ENCODE measurements around the gene ZFHX3.

Gene ZFHX3

GRCh38 chr16:72934636-72935403, 113.1 kb downstream of the ZFHX3 start:
- no peak for DNase-seq (ENCODE audit: low read depth, low spot score)

- no peak for DNase-seq (ENCODE audit: low read depth, low spot score)
Observed at GRCh38 chr16:72932677-72933335, 115.1 kb downstream of the ZFHX3 start.

GRCh38 chr16:72932050-72932449, 115.9 kb downstream of the ZFHX3 start:
- no peak for DNase-seq (ENCODE audit: low read depth, low spot score)

- no peak for DNase-seq (ENCODE audit: low read depth, low spot score)
Observed at GRCh38 chr16:72930396-72930795, 117.5 kb downstream of the ZFHX3 start.

- DNase-seq (ENCODE audit: low read depth, low spot score): no peak
Observed at GRCh38 chr16:72928090-72928981, 119.6 kb downstream of the ZFHX3 start.

GRCh38 chr16:72927199-72928089, 120.5 kb downstream of the ZFHX3 start:
- peak; percentile 89 for DNase-seq (ENCODE audit: low read depth, low spot score)

GRCh38 chr16:72926177-72927070, 121.5 kb downstream of the ZFHX3 start:
- DNase-seq (ENCODE audit: low read depth, low spot score): no peak

- DNase-seq (ENCODE audit: low read depth, low spot score): no peak
Observed at GRCh38 chr16:72925631-72925979, 122.3 kb downstream of the ZFHX3 start.

- DNase-seq (ENCODE audit: low read depth, low spot score): no peak
Observed at GRCh38 chr16:72924927-72925630, 122.8 kb downstream of the ZFHX3 start.

GRCh38 chr16:72924537-72924926, 123.4 kb downstream of the ZFHX3 start:
- DNase-seq (ENCODE audit: low read depth, low spot score): no peak

GRCh38 chr16:72923757-72924156, 124.2 kb downstream of the ZFHX3 start:
- DNase-seq (ENCODE audit: low read depth, low spot score): no peak

GRCh38 chr16:72922714-72923113, 125.2 kb downstream of the ZFHX3 start:
- DNase-seq (ENCODE audit: low read depth, low spot score): no peak

- DNase-seq (ENCODE audit: low read depth, low spot score): peak; percentile 84
Observed at GRCh38 chr16:72921620-72922019, 126.3 kb downstream of the ZFHX3 start.

GRCh38 chr16:72921106-72921505, 126.8 kb downstream of the ZFHX3 start:
- no peak for DNase-seq (ENCODE audit: low read depth, low spot score)

- no peak for DNase-seq (ENCODE audit: low read depth, low spot score)
Observed at GRCh38 chr16:72917051-72917450, 130.9 kb downstream of the ZFHX3 start.

GRCh38 chr16:72915331-72915730, 132.6 kb downstream of the ZFHX3 start:
- no peak for DNase-seq (ENCODE audit: low read depth, low spot score)

- no peak for DNase-seq (ENCODE audit: low read depth, low spot score)
Observed at GRCh38 chr16:72913551-72913950, 134.4 kb downstream of the ZFHX3 start.

- DNase-seq (ENCODE audit: low read depth, low spot score): no peak
Observed at GRCh38 chr16:72911971-72912370, 136.0 kb downstream of the ZFHX3 start.

- DNase-seq (ENCODE audit: low read depth, low spot score): no peak
Observed at GRCh38 chr16:72910875-72911274, 137.1 kb downstream of the ZFHX3 start.

- no peak for DNase-seq (ENCODE audit: low read depth, low spot score)
Observed at GRCh38 chr16:72910381-72910780, 137.5 kb downstream of the ZFHX3 start.

Data from astrocyte of the hippocampus (primary cell).